SK-N-MC (cell line): ENCODE results near the gene HPDL.
A peak's percentile ranks its signal among the peaks of the same experiment; 100 is the strongest.

Source experiments
- EZH2 ChIP-seq: fragments of 200-600 bp; sonication (generic); IDR thresholded peaks from one replicate; pipeline ENCODE4 v1.6.1; 2017; ENCODE audit warnings: antibody characterized with exemption
- FOXP2 ChIP-seq: optimal IDR thresholded peaks from 2 replicates; pipeline ENCODE3; 2011; ENCODE audit warnings: mild to moderate bottlenecking, moderate library complexity; ENCODE audit not compliant: insufficient read depth; ENCODE audit errors: extremely low read length, control extremely low read depth
- POLR2AphosphoS5 ChIP-seq: IDR thresholded peaks from 2 replicates; pipeline ENCODE4 v1.6.1; 2012; ENCODE audit warnings: mild to moderate bottlenecking, low read depth, low read length, borderline replicate concordance

DNA sequence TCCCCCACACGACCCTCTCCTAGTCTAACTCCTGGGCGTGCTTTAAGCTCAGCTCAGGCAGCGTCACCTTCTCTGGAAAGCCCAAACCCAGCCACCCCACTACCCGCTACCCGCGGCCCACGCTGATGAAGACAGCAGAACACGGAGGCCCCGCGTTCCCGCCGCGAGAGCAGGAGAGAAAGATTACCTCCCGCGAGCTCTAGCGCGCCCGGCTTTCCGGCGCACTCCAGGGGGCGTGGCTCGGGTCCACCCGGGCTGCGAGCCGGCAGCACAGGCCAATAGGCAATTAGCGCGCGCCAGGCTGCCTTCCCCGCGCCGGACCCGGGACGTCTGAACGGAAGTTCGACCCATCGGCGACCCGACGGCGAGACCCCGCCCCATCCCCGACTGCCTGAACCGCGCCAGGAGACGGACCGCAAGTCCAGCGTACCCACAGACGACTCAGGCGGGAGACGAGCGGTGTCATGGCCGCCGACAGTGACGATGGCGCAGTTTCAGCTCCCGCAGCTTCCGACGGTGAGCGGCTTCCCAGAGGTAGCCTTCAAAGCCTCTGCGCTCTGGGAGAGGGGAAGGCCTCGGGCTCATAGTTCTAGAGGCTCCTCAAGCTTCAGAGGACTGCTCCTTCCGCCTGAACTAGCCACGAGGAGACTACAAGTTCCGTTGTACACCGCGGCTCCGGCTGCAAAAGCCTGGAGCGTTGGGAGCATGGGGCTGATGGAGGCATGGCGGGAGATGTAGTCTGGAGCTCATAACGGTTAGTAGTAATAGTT, 13.3 kb downstream of the HPDL start, which contains the start of the genes MUTYH and TOE1:
- peak; percentile 88 for TF ChIP-seq POLR2AphosphoS5
- no peak for TF ChIP-seq EZH2
- no peak for TF ChIP-seq FOXP2
